Measurements from ENCODE around the gene PRKG1. TPM values are rescaled to one million over a fixed set of nuclear protein-coding genes. Genes with fewer than 3 reads are reported as not detected.

PRKG1 gene
- total RNA-seq, 4 donors from 2014 or later, result 0.63 to 4.3 (median 2.1) TPM

GRCh38 chr10:51980752-51981151 lies 906.5 kb downstream of the PRKG1 start:
- TF ChIP-seq CTCF (IDR thresholded peaks at IDR 0.05) (no peak), POLR2A (IDR thresholded peaks at IDR 0.05) (no peak)
- no peak for DNase-seq (ENCODE audit: low spot score in 2 of 2)
- intact Hi-C loops (cut with DNase I; ENCODE audit: low total_unique reads), result no loop called here
- H3K4me3 ChIP-seq (ENCODE audit: low read depth, poor library complexity, severe bottlenecking), result no peak overlapping the region

GRCh38 chr10:51981731-51982130 lies 907.4 kb downstream of the PRKG1 start:
- WGBS, 2 donors, result 66 to 86% methylated on average over 1 of the region's 1 CpG

GRCh38 chr10:51983481-51983880 lies 909.2 kb downstream of the PRKG1 start:
- WGBS, 2 donors, result 87 to 100% methylated on average over 2 of the region's 2 CpGs
- no peak overlapping the region for H3K4me3 ChIP-seq (ENCODE audit: low read depth, poor library complexity, severe bottlenecking)
- intact Hi-C loops (cut with DNase I; ENCODE audit: low total_unique reads), result no loop called here
- TF ChIP-seq POLR2A (IDR thresholded peaks at IDR 0.05), result no peak
- no peak for TF ChIP-seq CTCF (IDR thresholded peaks at IDR 0.05)
- DNase-seq (ENCODE audit: low spot score in 2 of 2), result no peak

More at GRCh38 chr10:51981731-51982130, 907.4 kb downstream of the PRKG1 start:
- intact Hi-C loops (cut with DNase I; ENCODE audit: low total_unique reads), result no loop called here
- H3K4me3 ChIP-seq (ENCODE audit: low read depth, poor library complexity, severe bottlenecking), result no peak overlapping the region
- no peak for DNase-seq (ENCODE audit: low spot score in 2 of 2)
- TF ChIP-seq CTCF (IDR thresholded peaks at IDR 0.05), result no peak
- TF ChIP-seq POLR2A (IDR thresholded peaks at IDR 0.05), result no peak

GRCh38 chr10:51985336-51985735 lies 911.0 kb downstream of the PRKG1 start:
- DNase-seq (ENCODE audit: low spot score in 2 of 2), result no peak
- TF ChIP-seq POLR2A (IDR thresholded peaks at IDR 0.05) (no peak), CTCF (IDR thresholded peaks at IDR 0.05) (no peak)

GRCh38 chr10:51986516-51986915 lies 912.2 kb downstream of the PRKG1 start:
- H3K4me3 ChIP-seq (ENCODE audit: low read depth, poor library complexity, severe bottlenecking), result no peak overlapping the region
- DNase-seq (ENCODE audit: low spot score in 2 of 2), result no peak
- 48 to 54% methylated on average over 2 of the region's 2 CpGs for WGBS, 2 donors
- intact Hi-C loops (cut with DNase I; ENCODE audit: low total_unique reads), result no loop called here
- TF ChIP-seq POLR2A (IDR thresholded peaks at IDR 0.05), result no peak
- no peak for TF ChIP-seq CTCF (IDR thresholded peaks at IDR 0.05)

More at GRCh38 chr10:51985336-51985735, 911.0 kb downstream of the PRKG1 start:
- no peak overlapping the region for H3K4me3 ChIP-seq (ENCODE audit: low read depth, poor library complexity, severe bottlenecking)
- intact Hi-C loops (cut with DNase I; ENCODE audit: low total_unique reads), result no loop called here

GRCh38 chr10:51993475-51993874 lies 919.2 kb downstream of the PRKG1 start:
- no peak for TF ChIP-seq POLR2A (IDR thresholded peaks at IDR 0.05)
- no peak for TF ChIP-seq CTCF (IDR thresholded peaks at IDR 0.05)
- DNase-seq (ENCODE audit: low spot score in 2 of 2), result no peak
- WGBS, 2 donors, result 83 to 88% methylated on average over 1 of the region's 1 CpG
- intact Hi-C loops (cut with DNase I; ENCODE audit: low total_unique reads), result no loop called here
- H3K4me3 ChIP-seq (ENCODE audit: low read depth, poor library complexity, severe bottlenecking), result no peak overlapping the region
